LNCAP (cell line): Measurements from ENCODE around the gene GPR173.

Source experiments
- CTCF ChIP-seq: fragments of 450-650 bp; IDR thresholded peaks from 2 replicates; pipeline ENCODE4 v1.5.1; 2017; ENCODE audit warnings: mild to moderate bottlenecking

The GPR173 gene, protein sequence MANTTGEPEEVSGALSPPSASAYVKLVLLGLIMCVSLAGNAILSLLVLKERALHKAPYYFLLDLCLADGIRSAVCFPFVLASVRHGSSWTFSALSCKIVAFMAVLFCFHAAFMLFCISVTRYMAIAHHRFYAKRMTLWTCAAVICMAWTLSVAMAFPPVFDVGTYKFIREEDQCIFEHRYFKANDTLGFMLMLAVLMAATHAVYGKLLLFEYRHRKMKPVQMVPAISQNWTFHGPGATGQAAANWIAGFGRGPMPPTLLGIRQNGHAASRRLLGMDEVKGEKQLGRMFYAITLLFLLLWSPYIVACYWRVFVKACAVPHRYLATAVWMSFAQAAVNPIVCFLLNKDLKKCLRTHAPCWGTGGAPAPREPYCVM

DNA sequence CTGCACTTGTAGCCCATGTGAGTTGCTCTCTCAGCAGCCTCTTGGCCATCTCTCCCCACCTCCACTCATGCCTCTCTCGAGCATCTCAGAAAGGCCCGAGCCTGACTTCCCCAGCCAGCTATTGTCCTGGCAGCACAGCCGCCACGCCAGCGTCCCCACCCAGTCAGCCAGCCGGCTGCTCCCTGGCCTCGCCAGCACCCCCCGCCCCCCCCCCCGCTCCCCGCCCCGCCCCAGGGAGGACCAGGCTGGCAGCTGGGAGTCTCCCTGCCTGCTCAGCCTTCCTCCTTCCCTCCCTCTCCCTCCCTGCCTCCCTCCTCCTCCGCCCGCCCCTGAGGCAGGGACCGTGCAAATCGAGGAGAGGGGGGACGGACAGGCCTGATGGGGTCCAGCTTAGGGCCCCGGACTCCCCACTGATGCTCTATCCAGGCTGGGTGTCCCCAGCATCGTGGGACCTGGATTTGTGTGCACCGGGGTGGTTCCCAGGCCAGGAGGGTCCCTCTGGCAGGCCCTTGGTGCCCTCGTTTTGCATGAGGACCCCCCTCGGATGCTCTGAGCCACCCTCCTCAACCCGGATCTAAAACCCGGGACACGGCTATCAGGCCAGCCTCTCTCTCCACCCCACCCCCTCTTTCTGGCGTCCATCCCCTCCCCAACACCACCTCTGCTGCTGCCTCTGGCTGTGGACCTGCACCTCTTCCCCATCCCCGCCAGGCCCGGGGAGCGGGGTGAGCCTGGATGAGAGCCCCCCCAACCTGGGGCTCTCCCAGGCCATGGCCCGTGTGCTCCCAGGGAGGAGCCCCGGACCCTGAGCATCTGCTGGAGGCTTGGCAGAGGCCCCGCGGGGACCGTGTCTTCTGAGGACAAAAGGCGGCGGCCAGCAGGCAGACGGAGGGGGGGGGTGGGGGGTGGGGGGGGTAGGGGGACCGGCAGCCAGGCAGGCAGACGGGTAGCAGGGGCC, at the start of gene GPR173:
Gene GPR173, plus strand, starts transcription at position 621 of the 958 bp plus-strand sequence. CDS start 27,833 bp downstream, outside the sequence.
- TF ChIP-seq CTCF: no peak

DNA sequence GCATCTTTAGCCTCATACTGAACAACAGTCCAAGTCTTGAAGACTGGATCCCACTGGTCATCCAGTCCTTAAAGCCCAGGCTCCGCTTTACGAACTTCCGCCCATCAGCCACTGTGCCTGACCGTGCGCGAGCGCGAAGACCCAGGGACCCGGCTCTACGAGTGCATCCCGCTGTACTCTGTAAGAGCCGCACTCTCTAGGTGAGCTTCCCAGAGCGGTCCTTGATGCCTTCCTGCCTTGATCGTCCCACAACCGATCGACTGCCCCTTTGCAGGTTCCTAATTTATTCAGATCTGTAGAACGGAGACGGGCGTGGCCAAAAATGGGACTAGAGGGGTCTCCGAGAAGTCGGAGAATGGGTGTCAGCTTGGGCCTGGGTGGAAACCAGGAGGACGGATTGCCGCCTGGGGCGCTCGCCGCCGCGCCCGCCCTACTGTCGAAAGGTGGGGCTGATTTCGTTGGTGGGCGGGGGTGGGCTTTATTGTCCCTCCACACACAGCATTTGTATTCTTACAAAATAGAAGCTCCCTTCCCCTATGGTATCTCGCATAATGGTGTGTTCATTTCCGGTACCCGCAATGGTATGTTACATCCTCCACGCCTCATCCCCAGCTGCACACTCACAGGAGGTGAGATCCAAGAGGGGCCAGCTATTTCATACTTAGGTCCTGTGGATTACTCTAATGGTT, 48.0 kb upstream of the GPR173 start:
- TF ChIP-seq CTCF: no peak

GRCh38 chrX:53001958-53002357, 46.6 kb upstream of the GPR173 start:
- TF ChIP-seq CTCF: no peak

GRCh38 chrX:53003111-53003510, 45.5 kb upstream of the GPR173 start:
- TF ChIP-seq CTCF: no peak

DNA sequence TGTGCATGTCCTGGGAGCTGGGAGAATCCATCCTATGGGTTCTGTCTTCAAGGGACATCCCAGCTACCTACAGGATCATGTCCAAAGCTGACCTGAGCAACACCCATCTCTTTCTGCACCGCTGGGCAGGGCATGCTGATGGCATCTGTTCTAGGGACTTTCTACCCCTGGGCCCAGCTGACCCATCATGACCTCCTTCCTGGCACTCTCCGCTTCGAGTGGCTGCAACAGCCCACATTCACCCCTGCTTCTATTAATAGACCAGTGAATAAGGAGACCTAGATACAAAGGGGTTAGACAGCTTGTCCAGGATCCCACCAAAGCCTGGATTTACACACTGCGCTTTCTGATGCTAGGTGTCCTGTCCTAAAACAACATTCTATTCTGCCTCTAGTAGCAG, 44.6 kb upstream of the GPR173 start:
- TF ChIP-seq CTCF: no peak

DNA sequence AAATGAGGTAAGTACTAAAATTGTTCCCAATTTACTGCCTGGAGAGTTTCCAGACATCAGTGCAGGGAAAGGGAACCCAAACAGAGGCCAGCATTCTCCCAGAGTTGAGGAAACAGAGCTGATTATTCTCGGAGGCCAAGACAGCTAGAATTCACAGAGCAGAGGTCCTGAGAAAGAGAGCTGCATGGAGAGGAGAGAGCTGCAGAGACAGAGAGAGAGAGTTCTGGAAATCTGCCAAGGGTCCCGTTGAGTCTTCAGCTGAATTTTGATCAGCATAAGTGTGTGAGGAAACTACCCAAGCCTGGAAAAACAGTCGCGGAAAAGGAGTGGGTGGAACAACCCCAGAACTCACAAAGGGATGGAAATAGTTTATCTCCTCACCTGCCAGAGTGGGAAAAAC, 43.8 kb upstream of the GPR173 start:
- no peak for TF ChIP-seq CTCF

DNA sequence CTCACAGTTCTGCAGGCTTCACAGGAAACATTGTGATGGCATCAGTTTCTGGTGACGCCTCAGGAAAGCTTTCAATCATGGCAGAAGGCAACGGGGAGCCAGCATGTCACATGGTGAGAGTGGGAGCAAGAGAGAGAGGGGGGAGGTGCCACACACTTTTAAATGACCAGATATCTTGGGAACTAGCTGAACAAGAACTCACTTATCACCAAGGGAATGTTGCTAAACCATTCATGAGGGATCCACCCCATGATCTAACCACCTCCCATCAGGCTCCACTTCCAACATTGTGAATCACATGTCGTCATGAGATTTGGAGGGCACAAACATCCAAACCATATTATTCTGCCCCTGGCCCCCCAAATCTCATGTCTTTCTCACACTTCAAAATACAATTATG, 43.3 kb upstream of the GPR173 start:
- no peak for TF ChIP-seq CTCF
